GM06990 (cell line): ENCODE data around the gene CCR6.

Experiments
- DNase-seq: peaks from one replicate; pipeline ENCODE4 v3.0.0-alpha.2; 2011; ENCODE audit not compliant: insufficient read length; ENCODE audit errors: extremely low read depth
- H3K27me3 ChIP-seq: replicated peaks from 2 replicates; pipeline ENCODE4 v1.6.0; 2011; ENCODE audit warnings: low read length; ENCODE audit not compliant: control insufficient read depth, insufficient read depth
- H3K36me3 ChIP-seq: 2 replicates; pipeline ENCODE4 v1.5.1; 2011; ENCODE audit warnings: low read length; ENCODE audit not compliant: control insufficient read depth, insufficient read depth
- H3K4me3 ChIP-seq: replicated peaks from 2 replicates; pipeline ENCODE4 v1.5.1; 2011; ENCODE audit warnings: low read depth, mild to moderate bottlenecking, control low read depth, low read length
- CTCF ChIP-seq: IDR thresholded peaks from 2 replicates; pipeline ENCODE4 v1.5.1; 2011; ENCODE audit warnings: low read length, control low read depth, mild to moderate bottlenecking, inconsistent platforms; ENCODE audit not compliant: insufficient read depth, poor library complexity, severe bottlenecking

Gene CCR6

GRCh38 chr6:167095888-167096287 lies 27.0 kb upstream of the CCR6 start:
- H3K4me3 ChIP-seq, result no peak overlapping the region
- DNase-seq, result no peak
- no peaks in the 10 kb centered on the region for H3K27me3 ChIP-seq
- TF ChIP-seq CTCF, result no peak
- no peaks in the 10 kb centered on the region for H3K36me3 ChIP-seq

- TF ChIP-seq CTCF, result no peak
These were observed 25.9 kb upstream of the CCR6 start for GRCh38 chr6:167096991-167097390.

GRCh38 chr6:167097770-167098169 lies 25.1 kb upstream of the CCR6 start:
- DNase-seq, result no peak
- no peak overlapping the region for H3K4me3 ChIP-seq
- no peaks in the 10 kb centered on the region for H3K36me3 ChIP-seq
- no peak for TF ChIP-seq CTCF
- H3K27me3 ChIP-seq, result no peaks in the 10 kb centered on the region

More at GRCh38 chr6:167096991-167097390, 25.9 kb upstream of the CCR6 start:
- Histone ChIP-seq H3K27me3 (no peaks in the 10 kb centered on the region), H3K36me3 (no peaks in the 10 kb centered on the region), H3K4me3 (no peak overlapping the region)
- DNase-seq, result no peak

GRCh38 chr6:167098825-167099225 lies 24.1 kb upstream of the CCR6 start:
- DNase-seq, result peak; percentile 51
- Histone ChIP-seq H3K27me3 (no peaks in the 10 kb centered on the region), H3K4me3 (no peak overlapping the region), H3K36me3 (no peaks in the 10 kb centered on the region)
- no peak for TF ChIP-seq CTCF

- H3K27me3 ChIP-seq, result no peaks in the 10 kb centered on the region
- no peaks in the 10 kb centered on the region for H3K36me3 ChIP-seq
- no peak for DNase-seq
- no peak for TF ChIP-seq CTCF
- H3K4me3 ChIP-seq, result no peak overlapping the region
These were observed 23.2 kb upstream of the CCR6 start for GRCh38 chr6:167099707-167100106.

- TF ChIP-seq CTCF, result no peak
- H3K27me3 ChIP-seq, result no peaks in the 10 kb centered on the region
- DNase-seq, result no peak
- H3K36me3 ChIP-seq, result no peaks in the 10 kb centered on the region
- no peak overlapping the region for H3K4me3 ChIP-seq
These were observed 22.6 kb upstream of the CCR6 start for GRCh38 chr6:167100241-167100674.
